ENCODE results near the gene NDUFV1. TPM values are rescaled to one million over a fixed set of nuclear protein-coding genes. Genes with fewer than 3 reads are reported as not detected.
"Not testable (repeated sequence)": the region's sequence is repeated elsewhere in the genome, so short reads cannot be mapped to it uniquely, and the experiment has no call there.

The NDUFV1 gene
- polyA plus RNA-seq, 3 donors: 194 to 244 (median 244) TPM

DNA sequence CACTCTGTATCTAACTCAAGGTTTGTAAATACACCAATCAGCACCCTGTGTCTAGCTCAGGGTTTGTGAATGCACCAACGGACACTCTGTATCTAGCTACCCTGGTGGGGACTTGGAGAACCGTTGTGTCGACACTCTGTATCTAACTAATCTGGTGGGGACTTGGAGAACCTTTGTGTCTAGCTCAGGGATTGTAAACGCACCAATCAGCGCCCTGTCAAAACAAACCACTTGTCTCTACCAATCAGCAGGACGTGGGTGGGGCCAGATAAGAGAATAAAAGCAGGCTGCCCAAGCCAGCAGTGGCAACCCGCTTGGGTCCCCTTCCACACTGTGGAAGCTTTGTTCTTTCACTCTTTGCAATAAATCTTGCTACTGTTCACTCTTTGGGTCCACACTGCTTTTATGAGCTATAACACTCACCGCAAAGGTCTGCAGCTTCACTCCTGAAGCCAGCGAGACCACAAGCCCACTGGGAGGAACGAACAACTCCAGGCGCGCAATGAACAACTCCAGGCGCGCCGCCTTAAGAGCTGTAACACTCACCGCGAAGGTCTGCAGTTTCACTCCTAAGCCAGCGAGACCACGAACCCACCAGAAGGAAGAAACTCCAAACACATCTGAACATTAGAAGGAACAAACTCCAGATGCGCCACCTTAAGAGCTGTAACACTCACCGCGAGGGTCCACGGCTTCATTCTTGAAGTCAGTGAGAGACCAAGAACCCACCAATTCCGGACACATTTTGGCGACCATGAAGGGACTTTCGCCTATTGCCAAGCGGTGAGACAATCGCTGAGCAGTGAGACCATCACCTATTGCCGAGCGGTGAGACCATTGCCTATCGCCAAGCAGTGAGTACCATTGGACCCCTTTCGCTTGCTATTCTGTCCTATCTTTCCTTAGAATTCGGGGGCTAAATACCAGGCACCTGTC, 13.2 kb downstream of the NDUFV1 start:
- DNase-seq: not testable (repeated sequence)

GRCh38 chr11:67620621-67621020, 13.9 kb downstream of the NDUFV1 start:
- not testable (repeated sequence) for DNase-seq

GRCh38 chr11:67621928-67622327, 15.2 kb downstream of the NDUFV1 start:
- DNase-seq: not testable (repeated sequence)

GRCh38 chr11:67622905-67623304, 16.2 kb downstream of the NDUFV1 start:
- not testable (repeated sequence) for DNase-seq

DNA sequence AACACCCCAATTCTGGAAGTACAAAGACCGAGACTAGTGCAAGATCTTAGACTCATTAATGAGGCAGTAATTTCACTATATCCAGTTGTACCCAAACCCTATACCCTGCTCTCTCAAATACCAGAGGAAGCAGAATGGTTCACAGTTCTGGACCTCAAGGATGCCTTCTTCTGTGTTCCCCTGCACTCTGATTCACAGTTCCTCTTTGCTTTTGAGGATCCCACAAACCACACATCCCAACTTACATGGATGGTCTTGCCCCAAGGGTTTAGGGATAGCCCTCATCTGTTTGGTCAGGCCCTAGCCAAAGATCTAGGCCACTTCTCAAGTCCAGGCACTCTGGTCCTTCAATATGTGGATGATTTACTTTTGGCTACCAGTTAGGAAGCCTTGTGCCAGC, 17.1 kb downstream of the NDUFV1 start:
- not testable (repeated sequence) for DNase-seq

DNA sequence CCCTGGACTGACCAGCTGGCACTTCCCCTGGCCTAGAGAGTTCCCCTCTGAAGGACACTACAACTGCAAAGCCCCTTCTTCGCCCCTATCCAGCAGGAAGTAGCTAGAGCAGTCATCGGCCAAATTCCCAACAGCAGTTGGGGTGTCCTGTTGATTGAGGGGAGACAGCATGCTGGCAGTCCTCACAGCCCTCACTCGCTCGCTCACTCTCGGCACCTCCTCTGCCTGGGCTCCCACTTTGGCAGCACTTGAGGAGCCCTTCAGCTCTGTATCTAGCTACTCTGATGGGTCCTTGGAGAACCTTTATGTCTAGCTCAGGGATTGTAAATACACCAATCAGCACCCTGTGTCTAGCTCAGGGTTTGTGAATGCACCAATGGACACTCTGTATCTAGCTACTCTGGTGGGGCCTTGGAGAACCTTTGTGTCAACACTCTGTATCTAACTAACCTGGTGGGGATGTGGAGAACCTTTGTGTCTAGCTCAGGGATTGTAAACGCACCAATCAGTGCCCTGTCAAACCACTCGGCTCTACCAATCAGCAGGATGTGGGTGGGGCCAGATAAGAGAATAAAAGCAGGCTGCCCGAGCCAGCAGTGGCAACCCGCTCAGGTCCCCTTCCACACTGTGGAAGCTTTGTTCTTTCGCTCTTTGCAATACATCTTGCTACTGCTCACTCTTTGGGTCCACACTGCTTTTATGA, 19.5 kb downstream of the NDUFV1 start:
- not testable (repeated sequence) for DNase-seq

- no peak for DNase-seq
Observed at GRCh38 chr11:67626970-67627369, 20.2 kb downstream of the NDUFV1 start.

DNA sequence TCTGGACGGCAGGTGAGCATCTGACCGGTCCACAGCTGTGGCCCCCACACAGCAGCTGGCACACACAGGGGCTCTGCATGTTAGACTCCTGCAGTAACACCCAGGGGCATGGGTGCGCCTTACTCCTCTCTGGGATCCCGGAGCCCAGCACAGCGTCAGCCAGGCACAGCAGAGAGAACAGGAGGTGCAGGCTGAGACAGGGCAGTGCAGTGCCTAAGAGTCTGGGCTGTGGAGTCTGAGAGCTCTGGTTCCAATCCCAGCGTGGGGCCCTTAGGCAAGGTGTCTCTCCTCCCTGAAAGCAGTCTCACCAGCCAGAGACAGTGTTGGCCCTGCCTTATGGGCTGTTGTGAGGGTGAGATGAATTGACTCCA, 20.7 kb downstream of the NDUFV1 start:
- DNase-seq: no peak

DNA sequence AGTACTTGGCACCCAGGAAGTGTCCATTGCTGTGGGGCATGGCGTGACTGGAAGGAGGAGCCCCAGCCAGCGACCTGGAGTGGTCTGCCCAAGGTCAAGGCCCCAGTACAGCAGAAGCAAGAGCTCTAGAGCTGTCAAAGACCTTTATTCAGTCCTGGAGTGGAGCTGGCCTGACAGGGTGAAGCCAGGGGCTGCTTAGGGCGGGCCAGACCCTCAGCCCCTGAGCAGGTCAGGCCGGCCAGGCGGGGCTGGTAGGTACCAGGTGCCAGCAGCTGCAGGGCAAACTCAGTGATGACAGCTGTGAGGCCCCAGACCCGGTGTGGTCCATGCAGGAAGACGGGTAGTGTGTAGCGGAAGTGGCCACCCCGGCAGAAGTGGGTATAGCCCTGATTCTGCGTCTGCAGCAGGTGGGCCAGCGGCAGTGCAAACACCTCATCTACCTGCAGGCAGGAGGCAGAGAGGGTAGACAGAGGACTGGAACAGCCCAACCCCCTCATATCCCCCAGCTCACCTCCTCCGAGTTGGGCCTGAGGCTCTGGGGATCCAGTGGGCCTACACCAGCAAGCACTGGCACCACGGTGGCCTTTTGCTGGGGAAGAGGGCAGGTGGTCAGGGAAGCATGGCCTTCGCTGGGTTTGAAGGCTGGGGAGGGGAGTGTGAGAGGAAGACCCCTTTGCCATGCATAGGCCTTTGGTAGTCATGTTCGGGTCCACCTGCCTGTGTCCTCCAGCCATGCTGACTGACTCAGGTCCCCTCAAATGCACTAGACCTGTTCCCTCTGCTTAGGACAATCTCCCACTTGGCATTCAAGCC, 21.3 kb downstream of the NDUFV1 start:
- DNase-seq: no peak

- no peak for DNase-seq
Observed at GRCh38 chr11:67628710-67629385, 22.1 kb downstream of the NDUFV1 start.

- DNase-seq: peak; percentile 62
Observed at GRCh38 chr11:67629386-67630227, 22.9 kb downstream of the NDUFV1 start, which contains the start of gene NUDT8. Gene NUDT8 (minus strand): TSS chr11:67629937. CDS start chr11:67629911, 26 bp downstream.

GRCh38 chr11:67630228-67630942, 23.6 kb downstream of the NDUFV1 start:
- DNase-seq: peak; percentile 97

- DNase-seq: no peak
Observed at GRCh38 chr11:67630943-67631331, 24.2 kb downstream of the NDUFV1 start.

DNA sequence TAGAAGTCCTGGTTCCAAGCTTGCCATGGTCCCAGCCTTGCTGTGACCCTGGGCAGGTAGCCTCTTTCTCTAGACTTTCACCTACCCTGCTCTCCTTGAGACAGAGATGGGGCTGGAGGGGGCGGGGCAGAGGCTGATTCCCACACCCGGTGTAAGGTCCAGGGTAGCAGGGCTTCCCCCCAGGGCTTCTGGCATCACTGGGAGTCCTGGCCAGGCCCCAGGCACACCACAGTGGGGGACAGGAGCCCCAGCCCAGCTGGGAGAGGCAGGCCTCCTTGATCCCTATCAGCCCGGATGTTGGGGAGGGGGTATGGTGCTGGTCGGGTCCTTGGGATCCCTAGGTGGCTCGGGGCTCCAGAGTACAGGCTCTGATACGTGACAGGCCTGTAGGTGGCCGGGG, 24.7 kb downstream of the NDUFV1 start:
- no peak for DNase-seq

- DNase-seq: no peak
Observed at GRCh38 chr11:67631853-67632174, 25.1 kb downstream of the NDUFV1 start.

DNA sequence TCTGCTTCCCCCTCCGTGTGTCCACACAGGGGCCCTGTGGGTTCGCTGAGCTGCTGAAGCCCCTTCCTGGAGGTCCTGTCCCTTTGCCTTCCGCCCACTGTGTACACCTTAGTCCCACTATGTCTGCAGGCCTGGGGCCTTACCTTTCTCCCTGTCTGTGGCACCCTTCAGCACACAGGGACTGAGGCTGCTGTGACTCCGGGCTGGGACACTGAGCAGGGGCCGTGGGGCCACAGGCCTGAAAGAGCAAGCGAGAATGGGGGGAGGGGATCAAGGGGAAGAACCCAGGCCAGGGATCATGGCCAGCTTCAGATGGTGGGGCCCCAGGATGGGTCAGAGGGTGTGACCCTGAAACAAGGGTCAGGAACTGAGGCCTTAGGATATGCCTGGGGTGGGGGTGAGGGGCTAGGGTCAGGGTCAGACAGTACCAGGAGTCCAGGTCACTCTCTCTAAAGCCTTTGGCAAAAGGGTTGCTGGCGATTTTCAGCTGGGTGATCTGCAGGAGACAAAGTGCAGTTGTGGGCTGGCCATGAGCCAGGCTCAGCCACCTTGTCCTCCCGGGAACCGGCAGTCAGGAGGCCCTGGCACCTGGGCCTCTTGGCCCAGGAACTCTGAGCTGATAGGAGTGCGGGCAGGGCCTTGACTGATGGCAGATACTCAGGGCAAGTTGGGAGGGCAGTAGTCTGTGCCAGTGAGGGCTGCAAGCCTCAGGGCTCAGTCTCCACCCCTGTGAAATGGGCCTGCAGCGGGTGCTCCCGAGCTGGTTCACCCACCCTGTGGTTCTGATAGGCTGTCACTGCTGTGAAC, 25.6 kb downstream of the NDUFV1 start:
- DNase-seq: no peak

DNA sequence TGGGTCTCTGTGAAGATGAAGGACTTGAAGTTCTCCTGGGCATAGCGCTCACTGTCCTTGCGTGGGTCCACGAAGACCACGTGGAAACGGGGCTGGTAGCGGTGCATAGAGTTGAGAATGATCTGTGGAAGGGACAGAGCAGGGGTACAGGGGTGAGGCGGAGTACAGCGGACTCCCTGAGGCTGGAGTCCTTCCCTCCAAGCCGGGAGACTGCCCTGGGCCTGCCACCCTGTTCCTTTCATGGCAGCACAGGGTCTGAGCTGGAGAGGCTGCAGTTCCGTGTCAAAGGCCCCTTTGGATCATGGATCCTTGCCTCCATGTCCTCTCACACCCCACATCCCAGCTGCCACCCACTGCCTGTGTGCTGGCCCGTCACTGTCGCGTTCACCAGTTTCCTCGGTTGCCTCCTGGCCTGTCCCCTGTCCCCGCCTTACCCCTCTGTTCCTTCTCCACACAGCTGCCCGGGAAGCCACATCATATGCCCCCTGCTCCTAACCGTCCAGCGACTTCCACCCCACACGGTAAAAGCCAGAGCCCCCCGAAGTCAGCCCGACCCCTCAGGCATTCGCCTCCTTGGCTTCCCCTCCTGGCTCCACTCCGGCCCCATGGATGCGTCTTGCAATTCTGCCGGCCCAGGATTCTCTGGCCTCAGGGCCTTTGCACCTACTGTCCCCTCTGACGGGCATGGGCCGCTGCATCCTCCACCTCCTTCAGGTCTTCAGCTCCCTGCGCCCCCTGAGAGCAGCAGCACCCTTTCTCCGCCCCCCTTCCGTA, 26.4 kb downstream of the NDUFV1 start:
- no peak for DNase-seq

DNA sequence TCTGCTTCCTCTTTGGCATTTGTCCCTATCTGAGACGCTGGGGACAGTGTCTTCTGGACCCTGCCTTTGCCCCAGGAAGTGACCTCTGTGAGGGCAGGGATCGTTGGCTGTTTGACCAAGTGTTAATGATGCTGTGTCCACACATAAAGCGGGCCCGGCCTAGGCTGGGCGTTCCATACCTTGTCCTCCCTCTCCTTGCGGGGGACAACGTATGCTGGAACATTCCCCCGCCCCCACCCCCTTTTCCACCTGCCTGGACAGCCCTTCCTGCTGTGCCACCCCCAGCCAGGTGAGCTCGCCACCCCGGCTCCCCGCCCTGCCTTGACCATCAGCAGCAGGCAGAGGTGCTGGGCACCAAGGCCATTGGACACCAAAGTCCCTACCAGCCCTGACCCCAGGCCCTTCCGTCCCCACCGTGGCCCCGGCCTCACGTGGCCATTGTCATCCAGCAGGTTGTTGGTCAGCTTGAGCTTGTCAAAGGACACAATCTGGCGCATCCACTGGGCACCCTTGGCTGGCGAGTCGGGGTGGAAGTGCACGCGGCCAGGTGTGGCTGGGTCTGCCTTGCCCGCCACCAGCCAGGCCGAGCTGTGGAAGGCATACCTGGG, 27.1 kb downstream of the NDUFV1 start:
- DNase-seq: no peak
